Loucy (cell line): ENCODE data around the gene DDX31.

Experiments
- H2AFZ ChIP-seq: fragments of 200-600 bp; sonication (generic); 2 replicates; pipeline ENCODE4 v1.6.0; 2016; ENCODE audit warnings: antibody characterized with exemption, mild to moderate bottlenecking, low read length, moderate library complexity
- H3F3A ChIP-seq: fragments of 200-600 bp; 2 replicates; pipeline ENCODE4 v1.6.0; 2016; ENCODE audit warnings: antibody characterized with exemption, low read depth, mild to moderate bottlenecking
- H3K27me3 ChIP-seq: fragments of 200-600 bp; sonication (generic); 2 replicates; pipeline ENCODE4 v1.6.1; 2014; ENCODE audit warnings: low read length, mild to moderate bottlenecking; ENCODE audit not compliant: insufficient read depth, poor library complexity, severe bottlenecking
- H3K36me3 ChIP-seq: fragments of 200-600 bp; sonication (generic); 2 replicates; pipeline ENCODE4 v1.6.1; 2016; ENCODE audit warnings: low read length; ENCODE audit not compliant: insufficient read depth
- H3K4me1 ChIP-seq: fragments of 200-600 bp; sonication (generic); 2 replicates; pipeline ENCODE4 v1.5.1; 2014; ENCODE audit warnings: low read length, mild to moderate bottlenecking; ENCODE audit not compliant: insufficient read depth, poor library complexity, severe bottlenecking
- H3K4me2 ChIP-seq: fragments of 200-600 bp; sonication (generic); 2 replicates; pipeline ENCODE4 v1.6.0; 2014; ENCODE audit warnings: antibody characterized with exemption, low read length, low read depth, mild to moderate bottlenecking; ENCODE audit not compliant: poor library complexity, severe bottlenecking
- H3K4me3 ChIP-seq: fragments of 200-600 bp; sonication (generic); 2 replicates; pipeline ENCODE4 v1.5.1; 2014; ENCODE audit warnings: low read length, mild to moderate bottlenecking, mixed read lengths; ENCODE audit not compliant: poor library complexity, severe bottlenecking
- H3K79me2 ChIP-seq: fragments of 200-600 bp; sonication (generic); 2 replicates; pipeline ENCODE4 v1.6.1; 2014; ENCODE audit warnings: low read length; ENCODE audit not compliant: insufficient read depth
- H3K9ac ChIP-seq: fragments of 200-600 bp; sonication (generic); 2 replicates; pipeline ENCODE4 v1.6.0; 2014; ENCODE audit warnings: mild to moderate bottlenecking, low read depth, low read length, moderate library complexity; ENCODE audit not compliant: poor library complexity, severe bottlenecking
- H3K9me2 ChIP-seq: fragments of 200-600 bp; sonication (generic); replicated peaks from 2 replicates; pipeline ENCODE4 v1.6.1; 2016; ENCODE audit warnings: low read depth, low read length, mixed read lengths
- H3K9me3 ChIP-seq: fragments of 200-600 bp; sonication (generic); 2 replicates; pipeline ENCODE4 v1.6.1; 2014; ENCODE audit warnings: mild to moderate bottlenecking, antibody characterized with exemption, low read length, low read depth; ENCODE audit not compliant: insufficient read depth
- H4K20me1 ChIP-seq: fragments of 200-600 bp; sonication (generic); 2 replicates; pipeline ENCODE4 v1.6.0; 2014; ENCODE audit warnings: antibody characterized with exemption, low read length, mild to moderate bottlenecking; ENCODE audit not compliant: insufficient read depth, poor library complexity, severe bottlenecking
- EZH2phosphoT487 ChIP-seq: fragments of 200-600 bp; IDR thresholded peaks from 2 replicates; pipeline ENCODE4 v1.6.1; 2018; ENCODE audit warnings: antibody characterized with exemption, mild to moderate bottlenecking, moderate library complexity, borderline replicate concordance
- TF ChIP-seq, protein P1 (sequence below): fragments of 200-600 bp; sonication (generic); conservative IDR thresholded peaks from 2 replicates; pipeline ENCODE4 v1.5.1; 2014; ENCODE audit warnings: mild to moderate bottlenecking, antibody characterized with exemption, low read length

DDX31 gene

DNA sequence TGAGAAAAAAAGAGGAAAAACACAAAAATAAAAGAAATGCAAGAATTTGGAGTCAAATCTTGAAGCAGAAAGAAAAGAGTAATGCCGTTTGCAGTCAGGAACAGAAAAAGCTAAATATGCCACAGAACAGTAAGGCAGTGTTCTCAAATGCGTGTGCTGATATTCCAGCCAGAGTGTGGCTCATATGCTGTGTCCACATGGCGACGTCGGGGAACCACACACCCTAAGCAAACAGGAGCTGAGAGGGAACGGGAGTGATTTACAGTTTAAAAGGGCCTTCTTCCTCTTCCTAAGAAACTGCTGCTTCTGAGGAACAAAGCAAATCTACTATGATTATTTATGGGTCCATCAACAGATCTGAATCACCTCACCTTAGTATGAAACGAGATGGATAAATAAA lies 42.7 kb downstream of the DDX31 start:
- Histone ChIP-seq H3K36me3 (peaks cover 46% of the 10 kb centered on the region), H4K20me1 (no peaks in the 10 kb centered on the region), H3K9me3 (no peaks in the 10 kb centered on the region), H3K9me2 (no peaks in the 10 kb centered on the region), H3K4me3 (no peak overlapping the region), H3K9ac (no peak overlapping the region), H3K4me1 (no peaks in the 10 kb centered on the region), H3K4me2 (no peak overlapping the region), H3F3A (no peaks in the 10 kb centered on the region), H2AFZ (no peak overlapping the region), H3K27me3 (no peaks in the 10 kb centered on the region), H3K79me2 (no peaks in the 10 kb centered on the region)
- TF ChIP-seq, protein P1, sequence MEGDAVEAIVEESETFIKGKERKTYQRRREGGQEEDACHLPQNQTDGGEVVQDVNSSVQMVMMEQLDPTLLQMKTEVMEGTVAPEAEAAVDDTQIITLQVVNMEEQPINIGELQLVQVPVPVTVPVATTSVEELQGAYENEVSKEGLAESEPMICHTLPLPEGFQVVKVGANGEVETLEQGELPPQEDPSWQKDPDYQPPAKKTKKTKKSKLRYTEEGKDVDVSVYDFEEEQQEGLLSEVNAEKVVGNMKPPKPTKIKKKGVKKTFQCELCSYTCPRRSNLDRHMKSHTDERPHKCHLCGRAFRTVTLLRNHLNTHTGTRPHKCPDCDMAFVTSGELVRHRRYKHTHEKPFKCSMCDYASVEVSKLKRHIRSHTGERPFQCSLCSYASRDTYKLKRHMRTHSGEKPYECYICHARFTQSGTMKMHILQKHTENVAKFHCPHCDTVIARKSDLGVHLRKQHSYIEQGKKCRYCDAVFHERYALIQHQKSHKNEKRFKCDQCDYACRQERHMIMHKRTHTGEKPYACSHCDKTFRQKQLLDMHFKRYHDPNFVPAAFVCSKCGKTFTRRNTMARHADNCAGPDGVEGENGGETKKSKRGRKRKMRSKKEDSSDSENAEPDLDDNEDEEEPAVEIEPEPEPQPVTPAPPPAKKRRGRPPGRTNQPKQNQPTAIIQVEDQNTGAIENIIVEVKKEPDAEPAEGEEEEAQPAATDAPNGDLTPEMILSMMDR: no peak
- TF ChIP-seq EZH2phosphoT487: no peak

DNA sequence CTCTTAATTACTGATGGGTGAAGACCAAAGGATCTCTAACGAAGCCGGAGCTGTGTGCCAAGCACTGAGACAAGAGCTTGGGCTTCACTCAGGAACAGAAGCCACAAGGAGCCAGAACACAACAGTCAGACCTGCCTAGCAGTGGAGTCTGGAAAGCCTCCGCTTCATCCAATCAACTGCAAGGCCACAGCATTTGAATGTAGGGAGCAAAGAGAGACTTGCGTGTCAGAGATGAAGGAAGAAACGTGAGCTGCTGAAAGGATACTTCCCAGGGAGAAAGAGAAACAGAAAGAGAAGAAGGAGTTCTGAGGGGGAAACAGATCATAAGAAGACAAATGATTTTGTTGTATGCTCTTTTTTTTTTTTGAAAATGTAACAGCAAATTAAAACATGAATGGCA lies 43.5 kb downstream of the DDX31 start:
- H3K9me2 ChIP-seq: no peaks in the 10 kb centered on the region
- TF ChIP-seq EZH2phosphoT487: no peak
- TF ChIP-seq, protein P1: no peak
- no peaks in the 10 kb centered on the region for H3K4me1 ChIP-seq
- H3K9ac ChIP-seq: no peak overlapping the region
- H3F3A ChIP-seq: no peaks in the 10 kb centered on the region
- no peaks in the 10 kb centered on the region for H3K79me2 ChIP-seq
- H3K27me3 ChIP-seq: no peaks in the 10 kb centered on the region
- H2AFZ ChIP-seq: no peak overlapping the region
- peaks cover 40% of the 10 kb centered on the region for H3K36me3 ChIP-seq
- H3K9me3 ChIP-seq: no peaks in the 10 kb centered on the region
- H3K4me2 ChIP-seq: no peak overlapping the region
- H3K4me3 ChIP-seq: no peak overlapping the region
- no peaks in the 10 kb centered on the region for H4K20me1 ChIP-seq

DNA sequence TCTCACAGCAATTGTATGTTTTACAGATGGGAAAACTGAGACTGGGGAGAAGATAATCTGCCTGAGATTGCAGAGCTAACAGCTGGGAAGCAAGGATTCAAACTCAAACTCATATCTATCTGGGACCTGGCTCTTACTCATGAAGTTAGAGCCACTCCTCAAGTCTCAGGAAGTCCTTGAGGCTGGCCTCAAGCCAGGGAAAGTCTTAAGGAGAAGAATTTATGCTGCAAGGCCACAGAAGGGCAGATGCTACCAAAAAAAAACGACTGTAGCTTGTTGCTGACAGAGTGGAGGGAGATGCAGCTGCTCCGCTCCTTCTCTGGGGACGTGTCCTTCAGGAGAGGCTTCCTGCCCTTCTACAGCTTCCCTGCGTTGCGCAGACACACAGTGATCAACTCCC lies 47.6 kb downstream of the DDX31 start:
- H4K20me1 ChIP-seq: no peaks in the 10 kb centered on the region
- H3K4me1 ChIP-seq: no peaks in the 10 kb centered on the region
- H3F3A ChIP-seq: no peaks in the 10 kb centered on the region
- no peaks in the 10 kb centered on the region for H3K27me3 ChIP-seq
- no peak overlapping the region for H2AFZ ChIP-seq
- H3K9me3 ChIP-seq: no peaks in the 10 kb centered on the region
- no peaks in the 10 kb centered on the region for H3K79me2 ChIP-seq
- H3K9me2 ChIP-seq: no peaks in the 10 kb centered on the region
- peaks cover 17% of the 10 kb centered on the region for H3K36me3 ChIP-seq
- H3K4me3 ChIP-seq: no peak overlapping the region
- H3K9ac ChIP-seq: no peak overlapping the region
- H3K4me2 ChIP-seq: no peak overlapping the region
- no peak for TF ChIP-seq EZH2phosphoT487
- TF ChIP-seq, protein P1: no peak
